ENCODE results near the gene OLIG2.

Gene OLIG2

GRCh38 chr21:33014331-33014730 lies 11.4 kb upstream of the OLIG2 start:
- Histone ChIP-seq H3K27me3 (peaks cover 0 to 44% of the 10 kb centered on the region in 2 donors), H3K4me3 (no peak overlapping the region), H3K4me1 (no peaks in the 10 kb centered on the region), H3K36me3 (no peaks in the 10 kb centered on the region), H3K27ac (no peak overlapping the region), H3K9me3 (no peaks in the 10 kb centered on the region)
- no peak for DNase-seq
- TF ChIP-seq, protein P1, sequence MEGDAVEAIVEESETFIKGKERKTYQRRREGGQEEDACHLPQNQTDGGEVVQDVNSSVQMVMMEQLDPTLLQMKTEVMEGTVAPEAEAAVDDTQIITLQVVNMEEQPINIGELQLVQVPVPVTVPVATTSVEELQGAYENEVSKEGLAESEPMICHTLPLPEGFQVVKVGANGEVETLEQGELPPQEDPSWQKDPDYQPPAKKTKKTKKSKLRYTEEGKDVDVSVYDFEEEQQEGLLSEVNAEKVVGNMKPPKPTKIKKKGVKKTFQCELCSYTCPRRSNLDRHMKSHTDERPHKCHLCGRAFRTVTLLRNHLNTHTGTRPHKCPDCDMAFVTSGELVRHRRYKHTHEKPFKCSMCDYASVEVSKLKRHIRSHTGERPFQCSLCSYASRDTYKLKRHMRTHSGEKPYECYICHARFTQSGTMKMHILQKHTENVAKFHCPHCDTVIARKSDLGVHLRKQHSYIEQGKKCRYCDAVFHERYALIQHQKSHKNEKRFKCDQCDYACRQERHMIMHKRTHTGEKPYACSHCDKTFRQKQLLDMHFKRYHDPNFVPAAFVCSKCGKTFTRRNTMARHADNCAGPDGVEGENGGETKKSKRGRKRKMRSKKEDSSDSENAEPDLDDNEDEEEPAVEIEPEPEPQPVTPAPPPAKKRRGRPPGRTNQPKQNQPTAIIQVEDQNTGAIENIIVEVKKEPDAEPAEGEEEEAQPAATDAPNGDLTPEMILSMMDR (IDR thresholded peaks at IDR 0.05): no peak
- intact Hi-C loops (cut with DNase I; ENCODE audit: low total_unique reads): no loop called here

DNA sequence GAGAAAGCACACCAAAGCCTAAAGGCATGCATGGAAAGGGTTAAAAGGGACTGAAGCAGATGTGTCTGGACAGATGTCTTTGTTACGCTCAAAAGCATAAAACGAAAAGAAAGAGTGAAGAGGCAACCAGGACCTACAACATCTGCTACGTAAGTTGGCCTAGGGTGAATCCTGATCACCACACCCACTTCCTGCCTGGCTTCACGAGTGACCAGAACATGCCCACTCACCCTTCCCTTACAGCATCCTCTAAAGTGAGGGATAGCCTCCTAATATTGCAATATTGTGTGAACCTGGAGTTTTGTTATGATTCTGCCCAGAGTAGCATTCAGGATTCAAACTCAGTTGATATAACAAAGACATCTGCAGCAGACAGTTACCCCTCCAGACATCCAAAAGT lies 10.6 kb upstream of the OLIG2 start:
- Histone ChIP-seq H3K27ac (no peak overlapping the region), H3K36me3 (no peaks in the 10 kb centered on the region), H3K9me3 (no peaks in the 10 kb centered on the region), H3K4me1 (peaks cover 0 to 7% (median 5%) of the 10 kb centered on the region in 4 donors), H3K4me3 (no peak overlapping the region), H3K27me3 (peaks cover 0 to 52% of the 10 kb centered on the region in 2 donors)
- TF ChIP-seq, protein P1 (IDR thresholded peaks at IDR 0.05): no peak
- no peak for DNase-seq
- intact Hi-C loops (cut with DNase I; ENCODE audit: low total_unique reads): no loop called here

GRCh38 chr21:33015756-33016155 lies 10.0 kb upstream of the OLIG2 start:
- Histone ChIP-seq H3K27me3 (peaks cover 0 to 58% of the 10 kb centered on the region in 2 donors), H3K36me3 (no peaks in the 10 kb centered on the region), H3K27ac (no peak overlapping the region), H3K9me3 (no peaks in the 10 kb centered on the region), H3K4me1 (peaks cover 0 to 11% (median 8%) of the 10 kb centered on the region in 4 donors), H3K4me3 (no peak overlapping the region)
- intact Hi-C loops (cut with DNase I; ENCODE audit: low total_unique reads): no loop called here
- TF ChIP-seq, protein P1 (IDR thresholded peaks at IDR 0.05): no peak
- DNase-seq: no peak

DNA sequence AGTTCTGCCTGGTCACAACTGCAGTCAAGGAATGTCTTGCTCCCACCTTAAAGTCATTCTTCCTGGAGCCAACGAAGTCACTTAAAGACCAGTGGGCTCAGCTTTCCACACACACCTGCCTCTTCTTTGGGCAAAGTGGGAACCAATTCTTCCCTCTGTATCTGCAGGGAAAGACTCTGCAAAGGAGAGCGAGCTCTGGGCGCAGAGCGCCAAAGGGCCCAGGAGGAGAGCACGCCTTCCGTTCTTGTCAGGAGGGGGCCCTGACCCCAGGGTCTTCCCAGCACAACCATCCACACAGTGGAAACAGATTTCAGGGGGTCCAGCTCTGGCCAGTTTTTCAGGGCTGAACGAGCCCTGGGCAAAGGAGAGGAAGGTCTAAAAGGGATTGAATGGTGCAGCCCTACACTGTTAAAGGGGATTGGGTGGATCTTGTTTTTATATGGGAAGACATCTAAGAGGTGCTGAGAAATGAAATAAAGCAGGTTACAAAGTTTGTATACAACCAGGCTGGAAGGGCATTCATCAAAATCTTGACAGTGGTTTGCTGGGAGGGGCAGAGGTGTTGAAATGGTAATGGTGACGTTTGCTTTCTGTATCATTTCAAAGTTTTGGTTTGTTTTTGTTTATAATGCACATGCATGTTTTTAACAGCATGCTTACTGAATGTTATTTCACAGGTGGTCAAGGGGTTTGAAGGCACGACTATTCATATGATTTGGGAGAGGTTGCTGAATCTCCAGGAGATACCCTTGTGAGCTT lies 6.8 kb upstream of the OLIG2 start:
- DNase-seq: no peak
- TF ChIP-seq, protein P1 (IDR thresholded peaks at IDR 0.05): no peak
- no peaks in the 10 kb centered on the region for H3K9me3 ChIP-seq
- no peak overlapping the region for H3K4me3 ChIP-seq
- peaks cover 0 to 82% of the 10 kb centered on the region in 2 donors for H3K27me3 ChIP-seq
- no peaks in the 10 kb centered on the region for H3K36me3 ChIP-seq
- H3K4me1 ChIP-seq: peaks cover 0 to 26% (median 15%) of the 10 kb centered on the region in 4 donors
- intact Hi-C loops (cut with DNase I; ENCODE audit: low total_unique reads): no loop called here
- no peak overlapping the region for H3K27ac ChIP-seq

GRCh38 chr21:33019516-33019884 lies 6.2 kb upstream of the OLIG2 start:
- H3K4me1 ChIP-seq: peaks cover 0 to 32% (median 15%) of the 10 kb centered on the region in 4 donors
- H3K4me3 ChIP-seq: no peak overlapping the region
- TF ChIP-seq, protein P1 (IDR thresholded peaks at IDR 0.05): no peak
- no peak for DNase-seq
- intact Hi-C loops (cut with DNase I; ENCODE audit: low total_unique reads): no loop called here
- H3K27ac ChIP-seq: no peak overlapping the region
- H3K36me3 ChIP-seq: no peaks in the 10 kb centered on the region
- no peaks in the 10 kb centered on the region for H3K9me3 ChIP-seq
- peaks cover 0 to 82% of the 10 kb centered on the region in 2 donors for H3K27me3 ChIP-seq
